Panc1 (cell line): Measurements from ENCODE around the gene MEF2D. TPM values are rescaled to one million over a fixed set of nuclear protein-coding genes. Genes with fewer than 3 reads are reported as not detected.

ENCODE experiments used
- ATAC-seq: fragments of 200-7000 bp; cut with Tn5 transposase; 2 replicates; pipeline ENCODE4 v1.9.1; 2020; ENCODE audit warnings: mild to moderate bottlenecking, moderate library complexity
- BruUV-seq: library from RNA; stranded (reverse); fragments of 400-500 nt; replicated peaks from 2 replicates; lab custom pipeline; 2021; lab: Mats Ljungman, UMichigan
- CTCF ChIA-PET: fragments of 300-600 bp; sonication (Branson Sonifier 250); formaldehyde crosslinking; loops from one replicate; lab custom pipeline; 2022; ENCODE audit warnings: antibody characterized with exemption; lab: Charles Lee
- POLR2A ChIA-PET: fragments of 300-600 bp; sonication (Branson Sonifier 250); formaldehyde crosslinking; loops from one replicate; lab custom pipeline; 2022; ENCODE audit warnings: antibody characterized with exemption; lab: Charles Lee
- DNase-seq: peaks from one replicate; pipeline ENCODE4 v3.0.0-alpha.2; 2010; ENCODE audit warnings: low read depth, low spot score
- H3K27ac ChIP-seq: 2 replicates; pipeline ENCODE4 v1.5.1; 2011; ENCODE audit warnings: mild to moderate bottlenecking, low read length, inconsistent platforms
- H3K27me3 ChIP-seq: fragments of 200-500 bp; sonication (Bioruptor generic); 2 replicates; pipeline ENCODE4 v1.6.0; 2014; ENCODE audit warnings: low read length, inconsistent platforms; ENCODE audit not compliant: control insufficient read depth, insufficient read depth
- H3K36me3 ChIP-seq: fragments of 200-500 bp; sonication (Bioruptor generic); 2 replicates; pipeline ENCODE4 v1.5.1; 2014; ENCODE audit warnings: inconsistent platforms, mild to moderate bottlenecking, low read length, moderate library complexity; ENCODE audit not compliant: control insufficient read depth, insufficient read depth
- H3K4me1 ChIP-seq: 2 replicates; pipeline ENCODE4 v1.5.1; 2011; ENCODE audit warnings: inconsistent platforms, mild to moderate bottlenecking, low read length, moderate library complexity; ENCODE audit not compliant: control insufficient read depth, insufficient read depth
- H3K4me3 ChIP-seq, 2 experiments: 2 replicates each; pipeline ENCODE4 v1.5.1; 2011 to 2012; ENCODE audit warnings: low read depth in 2 of 2, low read length in 2 of 2, mild to moderate bottlenecking in 2 of 2, inconsistent platforms in 1 of 2, moderate library complexity in 1 of 2
- H3K9me3 ChIP-seq: fragments of 200-500 bp; sonication (Bioruptor generic); 2 replicates; pipeline ENCODE4 v1.5.1; 2014; ENCODE audit warnings: low read depth, mild to moderate bottlenecking, inconsistent platforms, low read length, moderate library complexity; ENCODE audit not compliant: control insufficient read depth, insufficient read depth
- POLR2AphosphoS5 ChIP-seq: IDR thresholded peaks from 2 replicates; pipeline ENCODE4 v1.6.1; 2012; ENCODE audit warnings: mild to moderate bottlenecking, low read depth, low read length, moderate library complexity
- REST ChIP-seq, 2 experiments: IDR thresholded peaks; 2 replicates each; pipeline ENCODE4 v1.6.1; 2011 to 2012; ENCODE audit warnings: low read depth in 2 of 2, control low read depth in 1 of 2, low read length in 1 of 2, mild to moderate bottlenecking in 1 of 2, moderate library complexity in 1 of 2; ENCODE audit not compliant: insufficient read depth in 1 of 2
- SIN3A ChIP-seq: IDR thresholded peaks from 2 replicates; pipeline ENCODE4 v1.6.1; 2012; ENCODE audit warnings: low read depth, mild to moderate bottlenecking, low read length, moderate library complexity, borderline replicate concordance; ENCODE audit not compliant: insufficient read depth
- TCF7L2 ChIP-seq: IDR thresholded peaks from 2 replicates; pipeline ENCODE4 v1.6.1; 2011; ENCODE audit warnings: mild to moderate bottlenecking, low read depth, low read length, inconsistent platforms
- in situ Hi-C: cut with HindIII; loops from 2 replicates; pipeline ENCODE4 v1.10.0; 2016; ENCODE audit warnings: low sequenced_read_pairs, low pct_unique_long_range_greater_than_20kb
- intact Hi-C: fragments of 100-400 bp; cut with micrococcal nuclease; formaldehyde crosslinking; loops from one replicate; pipeline ENCODE4 v1.10.0; 2022; ENCODE audit not compliant: unreplicated experiment
- total RNA-seq: library from RNA; stranded (reverse); gene quantifications from one replicate; pipeline ENCODE4 v1.2.1, GENCODE V29; 2021; ENCODE audit not compliant: unreplicated experiment
- TF ChIP-seq, protein P1 (sequence below): fragments of 450-650 bp; IDR thresholded peaks from 2 replicates; pipeline ENCODE4 v1.5.1; 2017; ENCODE audit warnings: mild to moderate bottlenecking

Gene MEF2D
- total RNA-seq, 1 experiment from 2014 or later: 30.9 TPM

DNA sequence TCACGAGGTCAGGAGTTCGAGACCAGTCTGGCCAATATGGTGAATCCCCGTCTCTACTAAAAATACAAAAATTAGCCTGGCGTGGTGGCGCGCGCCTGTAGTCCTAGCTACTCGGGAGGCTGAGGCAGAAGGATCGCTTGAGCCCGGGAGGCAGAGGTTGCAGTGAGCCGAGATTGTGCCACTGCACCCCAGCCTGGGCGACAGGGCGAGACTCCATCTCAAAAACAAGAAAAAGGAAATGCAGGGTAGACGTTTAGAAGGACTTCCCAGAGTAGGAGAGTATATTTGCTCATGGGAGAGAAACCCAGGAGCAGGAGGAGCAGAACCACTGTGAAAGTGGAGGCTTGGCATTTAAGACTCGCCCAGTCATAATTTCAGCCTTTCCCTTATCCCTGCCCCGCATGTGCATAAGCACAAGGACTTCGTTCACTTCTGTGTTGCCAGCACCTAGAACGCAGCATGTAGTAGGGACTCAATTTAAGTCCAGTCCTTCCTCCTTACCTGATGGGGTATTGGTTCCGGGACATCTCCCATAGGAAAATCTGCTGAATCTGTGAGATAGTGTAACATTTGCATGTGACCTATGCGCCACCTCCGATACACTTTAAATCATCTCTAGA, 5.2 kb upstream of the MEF2D start:
- H3K4me3 ChIP-seq: peak overlapping the region; percentile 32 to 47
- ATAC-seq: no peak
- TF ChIP-seq SIN3A: no peak
- TF ChIP-seq TCF7L2: no peak
- TF ChIP-seq, protein P1, sequence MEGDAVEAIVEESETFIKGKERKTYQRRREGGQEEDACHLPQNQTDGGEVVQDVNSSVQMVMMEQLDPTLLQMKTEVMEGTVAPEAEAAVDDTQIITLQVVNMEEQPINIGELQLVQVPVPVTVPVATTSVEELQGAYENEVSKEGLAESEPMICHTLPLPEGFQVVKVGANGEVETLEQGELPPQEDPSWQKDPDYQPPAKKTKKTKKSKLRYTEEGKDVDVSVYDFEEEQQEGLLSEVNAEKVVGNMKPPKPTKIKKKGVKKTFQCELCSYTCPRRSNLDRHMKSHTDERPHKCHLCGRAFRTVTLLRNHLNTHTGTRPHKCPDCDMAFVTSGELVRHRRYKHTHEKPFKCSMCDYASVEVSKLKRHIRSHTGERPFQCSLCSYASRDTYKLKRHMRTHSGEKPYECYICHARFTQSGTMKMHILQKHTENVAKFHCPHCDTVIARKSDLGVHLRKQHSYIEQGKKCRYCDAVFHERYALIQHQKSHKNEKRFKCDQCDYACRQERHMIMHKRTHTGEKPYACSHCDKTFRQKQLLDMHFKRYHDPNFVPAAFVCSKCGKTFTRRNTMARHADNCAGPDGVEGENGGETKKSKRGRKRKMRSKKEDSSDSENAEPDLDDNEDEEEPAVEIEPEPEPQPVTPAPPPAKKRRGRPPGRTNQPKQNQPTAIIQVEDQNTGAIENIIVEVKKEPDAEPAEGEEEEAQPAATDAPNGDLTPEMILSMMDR: no peak
- TF ChIP-seq REST (IDR thresholded peaks at IDR 0.05; ENCODE audit: insufficient read depth in 1 of 2, low read depth in 2 of 2, low read length in 1 of 2): no peak
- TF ChIP-seq POLR2AphosphoS5: no peak
- no peak for DNase-seq
- H3K4me1 ChIP-seq: peaks cover 34% of the 10 kb centered on the region
- in situ Hi-C loops (no loop called here), intact Hi-C loops (no loop called here)
- no peaks in the 10 kb centered on the region for H3K36me3 ChIP-seq
- POLR2A ChIA-PET: no interaction called here
- CTCF ChIA-PET: no interaction called here
- no TSS peak for BruUV-seq
- H3K9me3 ChIP-seq: no peaks in the 10 kb centered on the region
- peak overlapping the region; percentile 92 for H3K27ac ChIP-seq
- no peaks in the 10 kb centered on the region for H3K27me3 ChIP-seq

GRCh38 chr1:156504821-156505678, 4.5 kb upstream of the MEF2D start:
- Histone ChIP-seq H3K4me1 (peaks cover 34% of the 10 kb centered on the region), H3K27me3 (no peaks in the 10 kb centered on the region), H3K27ac (peak overlapping the region; percentile 92), H3K9me3 (no peaks in the 10 kb centered on the region), H3K4me3 (peak overlapping the region; percentile 32 to 47), H3K36me3 (peaks cover 5% of the 10 kb centered on the region; the same call in 1 of the 2 replicates)
- ATAC-seq: peak; percentile 61
- intact Hi-C loops: no loop called here
- POLR2A ChIA-PET: interaction anchor here (0.6 to 1.0 kb wide), 5 partner anchors 8 to 115 kb away, joined by 3 read pairs; no protein-coding TSS in a partner anchor
- no TSS peak for BruUV-seq
- in situ Hi-C loops: no loop called here
- peak; percentile 95 for DNase-seq
- TF ChIP-seq POLR2AphosphoS5 (0 out of 2 replicates have a peak, but pooled peaks have one; percentile 42), SIN3A (no peak), REST (IDR thresholded peaks at IDR 0.05; ENCODE audit: insufficient read depth in 1 of 2, low read depth in 2 of 2, low read length in 1 of 2) (no peak)
- TF ChIP-seq, protein P1: no peak
- CTCF ChIA-PET: interaction anchor here (0.6 to 1.0 kb wide), 4 partner anchors 16 to 77 kb away, joined by 3 to 6 read pairs (median 4); no protein-coding TSS in a partner anchor
